OCI-LY3 (cell line): ENCODE measurements around the gene HIPK4.

Source experiments
- CTCF ChIP-seq: fragments of 200-600, 300-600 bp; sonication (generic); IDR thresholded peaks from 2 replicates; pipeline ENCODE4 v1.5.1; 2014; ENCODE audit warnings: antibody characterized with exemption, low read length, low read depth
- EZH2phosphoT487 ChIP-seq: fragments of 200-600 bp; shearing (Covaris generic); IDR thresholded peaks from 2 replicates; pipeline ENCODE4 v1.6.1; 2018; ENCODE audit warnings: antibody characterized with exemption, mixed run types, low read depth

- TF ChIP-seq CTCF (no peak), EZH2phosphoT487 (no peak)
These were observed 24.9 kb upstream of the HIPK4 start for GRCh38 chr19:40414542-40415535.
